Dedifferentiated amniotic fluid mesenchymal stem cell (primary cell): ENCODE data around the gene LIPT2.

Source experiments
- DNase-seq: peaks from one replicate; pipeline ENCODE4 v3.0.0-alpha.2; 2016; ENCODE audit errors: extremely low spot score

The LIPT2 gene

DNA sequence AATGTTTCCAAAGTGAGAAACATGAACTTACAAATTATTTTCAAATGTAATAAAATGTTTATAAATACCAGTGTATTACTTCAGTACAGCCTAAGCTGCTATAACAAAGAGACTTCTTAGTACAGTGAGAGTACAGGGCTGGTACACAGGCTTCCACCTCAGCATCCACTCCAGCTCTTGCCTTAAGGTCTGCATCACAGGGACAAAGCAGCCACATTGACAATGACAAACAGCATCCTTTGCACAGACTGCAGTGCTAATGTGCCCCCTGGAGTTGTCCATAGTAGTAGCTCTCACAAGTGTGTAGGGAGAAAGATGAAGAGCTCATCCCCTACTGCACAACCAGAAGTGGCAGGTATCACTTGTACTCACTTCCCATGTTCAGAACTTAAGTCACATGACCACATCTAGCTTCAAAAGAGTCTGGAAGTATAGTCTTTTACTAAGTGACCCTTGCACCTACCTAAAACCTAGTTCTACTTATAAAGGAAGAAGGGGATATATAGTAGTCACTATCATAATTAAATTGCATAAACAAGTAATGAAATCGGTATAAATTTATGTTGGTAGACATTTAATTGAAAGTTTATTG, 10.7 kb upstream of the LIPT2 start:
- DNase-seq = no peak

DNA sequence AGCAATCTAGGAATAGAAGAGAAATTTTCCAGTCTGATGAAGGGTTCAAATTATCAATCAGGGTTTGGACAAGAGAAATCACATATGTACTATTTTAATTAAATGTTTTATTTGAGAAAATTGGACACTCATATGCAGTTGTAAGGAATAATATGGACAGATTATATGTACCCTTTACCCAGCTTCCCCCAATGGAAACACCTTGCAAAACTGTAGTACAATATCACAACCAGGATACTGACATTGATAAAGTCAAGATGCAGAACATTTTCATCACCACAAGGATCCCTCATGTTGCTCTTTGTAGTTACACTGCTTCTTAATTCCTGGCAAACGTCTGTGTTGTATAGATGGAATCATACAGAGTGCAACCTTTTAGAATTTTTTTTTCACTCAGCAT, 1.4 kb upstream of the LIPT2 start:
- DNase-seq = no peak

DNA sequence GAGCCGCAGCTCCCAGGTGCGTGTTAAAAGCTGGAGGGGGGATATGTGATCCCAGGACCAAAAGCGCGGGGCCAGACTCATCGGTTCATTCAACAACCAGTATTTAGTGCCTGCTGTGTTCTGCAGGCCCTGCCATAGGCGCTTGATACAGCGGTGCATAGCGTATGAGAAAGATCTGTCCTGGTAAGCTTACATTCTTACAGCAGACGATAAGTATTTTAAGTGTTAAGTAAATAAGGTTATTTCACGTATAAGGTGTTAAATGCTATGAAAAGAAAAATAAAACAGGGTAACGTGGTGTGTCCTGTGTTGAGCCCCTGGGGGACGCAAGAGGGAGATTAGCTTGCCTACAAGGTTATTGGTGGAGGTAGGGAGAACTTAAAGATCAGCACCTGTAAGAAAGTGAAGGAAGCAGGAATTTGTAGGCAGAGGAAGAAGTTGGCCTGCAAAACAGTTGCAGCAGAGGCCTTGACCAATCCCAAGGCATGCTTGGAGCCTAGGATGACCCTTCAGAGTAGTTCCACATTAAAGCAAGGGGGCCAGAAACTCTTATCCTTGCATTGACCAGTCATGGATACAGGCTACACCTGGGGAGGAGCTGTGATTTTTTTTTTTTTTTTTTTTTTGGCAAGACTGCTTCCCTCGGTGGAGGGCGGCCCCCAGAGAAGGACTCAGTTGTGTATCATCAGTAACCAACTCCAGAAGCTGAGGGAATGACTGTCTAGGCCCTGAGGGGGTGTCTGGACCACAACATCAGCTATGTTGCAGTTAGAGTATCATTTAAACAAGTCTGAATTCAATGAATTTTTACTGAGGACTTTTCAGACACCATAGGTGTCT, 487 bp upstream of the LIPT2 start:
- peak; percentile 66 for DNase-seq

DNA sequence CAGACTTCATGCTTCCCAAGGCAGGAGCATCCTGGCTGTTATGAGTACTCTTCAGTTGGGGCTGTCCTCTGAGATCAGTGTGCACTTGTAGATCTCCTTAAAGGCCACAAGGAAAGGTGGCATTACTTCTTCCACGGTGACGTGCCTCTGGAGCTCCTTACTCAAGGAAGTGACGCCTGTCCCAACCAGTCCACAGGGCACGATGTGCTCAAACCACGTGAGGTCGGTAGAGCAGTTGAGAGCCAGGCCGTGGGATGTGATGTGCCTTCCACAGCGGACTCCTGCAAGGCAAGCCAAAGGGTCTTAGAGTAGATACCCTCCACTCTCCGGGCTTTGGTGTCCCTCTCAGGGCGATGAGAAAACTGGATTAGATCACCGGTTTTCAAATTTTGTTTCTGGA, 1.4 kb downstream of the LIPT2 start:
- no peak for DNase-seq

DNA sequence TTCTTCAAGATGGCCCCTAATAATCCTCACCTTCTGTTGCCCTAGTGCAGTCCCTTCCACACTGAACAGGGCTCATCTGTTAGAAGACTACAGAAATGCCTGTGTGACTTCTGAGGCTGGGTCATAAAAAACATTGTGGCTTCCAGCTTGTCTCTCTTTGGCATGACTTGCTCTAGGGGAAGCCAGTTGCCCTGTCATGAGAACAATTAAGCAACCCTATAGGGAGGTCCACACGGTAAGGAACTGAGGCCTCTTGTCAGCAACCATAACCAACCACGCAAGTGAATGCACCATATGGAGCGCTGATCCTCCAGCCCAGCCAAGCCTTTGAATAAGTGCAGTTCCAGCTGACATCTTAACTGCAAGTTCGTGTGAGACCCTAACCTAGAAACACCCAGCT, 2.6 kb downstream of the LIPT2 start:
- no peak for DNase-seq

DNA sequence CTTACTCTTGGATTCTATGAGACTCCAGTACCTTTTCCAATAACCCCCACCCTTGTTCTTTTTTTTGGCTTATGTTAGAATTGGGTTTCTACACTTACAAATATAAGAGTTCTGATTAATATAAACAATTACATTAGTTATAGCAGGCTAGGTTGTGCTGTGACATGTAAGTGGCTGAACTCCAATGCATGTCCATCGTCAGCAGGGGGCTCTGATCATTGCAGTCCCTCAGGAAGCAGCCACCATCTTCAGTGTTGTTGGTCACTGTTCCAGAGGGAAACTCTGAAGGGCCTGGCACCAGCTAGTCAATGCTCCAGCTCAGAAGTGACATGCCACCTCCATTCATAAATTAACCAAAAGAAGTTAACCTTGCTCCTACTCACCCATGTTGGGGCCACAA, 5.6 kb downstream of the LIPT2 start:
- no peak for DNase-seq

DNA sequence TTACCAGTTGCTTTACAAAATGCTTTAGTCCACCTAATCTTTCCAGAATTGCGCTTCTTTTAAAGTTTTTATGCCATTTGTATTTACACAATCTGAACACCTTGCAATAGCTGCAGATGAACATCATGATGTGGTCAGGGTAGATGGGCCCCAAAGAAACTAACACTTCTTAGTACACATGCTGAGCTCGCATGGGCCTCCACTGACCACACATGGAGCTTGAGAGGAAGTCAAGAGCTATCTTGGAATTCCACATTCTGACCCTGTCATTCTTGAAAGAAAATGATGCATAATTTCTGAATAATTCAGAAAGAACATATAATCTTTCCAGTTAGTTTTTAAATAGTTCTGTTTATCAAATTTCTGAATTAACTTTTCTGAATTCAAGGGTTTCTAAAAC, 7.7 kb downstream of the LIPT2 start:
- no peak for DNase-seq

DNA sequence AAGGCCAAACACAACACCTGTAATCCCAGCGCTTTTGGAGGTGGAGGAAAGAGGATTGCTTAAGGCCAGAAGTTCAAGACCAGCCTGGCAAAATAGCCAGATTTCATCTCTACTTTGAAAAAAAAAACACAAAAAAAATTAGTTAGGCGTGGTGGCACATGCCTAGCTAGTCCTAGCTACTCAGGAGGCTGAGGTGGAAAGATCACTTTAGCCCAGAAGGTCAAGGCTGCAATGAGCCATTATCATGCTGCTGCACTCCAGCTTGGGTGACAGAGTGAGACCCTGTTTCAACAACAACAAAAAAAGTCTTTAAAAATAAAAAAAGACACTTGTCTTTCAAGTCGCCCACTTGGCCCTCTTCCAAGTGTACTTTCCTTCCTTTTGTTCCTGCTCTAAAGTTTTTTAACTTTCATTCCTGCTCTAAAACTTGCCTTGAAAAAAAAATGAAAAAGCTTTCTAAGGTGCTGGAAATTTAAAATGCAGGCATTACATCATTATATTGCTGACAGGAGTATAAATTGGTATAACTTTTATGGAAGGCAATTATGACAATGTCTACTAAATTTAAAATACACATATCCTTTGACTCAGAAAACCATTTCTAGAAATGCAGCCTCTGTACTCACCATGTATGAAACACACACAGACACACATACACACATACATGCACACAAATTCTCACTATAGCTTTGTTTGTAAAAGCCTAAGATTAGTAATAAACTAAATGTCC, 12.7 kb downstream of the LIPT2 start:
- DNase-seq = no peak

DNA sequence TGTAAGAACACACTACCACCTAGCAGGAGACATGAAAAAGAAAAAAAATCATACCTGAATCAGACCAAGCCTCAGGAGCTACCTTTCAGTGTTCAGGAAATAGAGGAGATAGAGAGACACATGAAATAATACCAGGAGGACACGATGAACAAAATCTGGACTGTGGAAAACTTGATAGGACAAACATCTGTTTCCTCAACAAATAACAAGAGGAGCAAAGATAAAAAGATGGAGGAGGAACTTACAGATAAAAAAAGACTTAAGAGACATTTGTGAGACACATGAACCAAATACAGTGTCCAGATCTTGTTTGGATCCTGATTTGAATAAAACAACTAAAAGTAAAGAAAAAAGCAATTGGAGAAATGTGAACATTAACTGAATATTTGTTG, 13.8 kb downstream of the LIPT2 start:
- no peak for DNase-seq

DNA sequence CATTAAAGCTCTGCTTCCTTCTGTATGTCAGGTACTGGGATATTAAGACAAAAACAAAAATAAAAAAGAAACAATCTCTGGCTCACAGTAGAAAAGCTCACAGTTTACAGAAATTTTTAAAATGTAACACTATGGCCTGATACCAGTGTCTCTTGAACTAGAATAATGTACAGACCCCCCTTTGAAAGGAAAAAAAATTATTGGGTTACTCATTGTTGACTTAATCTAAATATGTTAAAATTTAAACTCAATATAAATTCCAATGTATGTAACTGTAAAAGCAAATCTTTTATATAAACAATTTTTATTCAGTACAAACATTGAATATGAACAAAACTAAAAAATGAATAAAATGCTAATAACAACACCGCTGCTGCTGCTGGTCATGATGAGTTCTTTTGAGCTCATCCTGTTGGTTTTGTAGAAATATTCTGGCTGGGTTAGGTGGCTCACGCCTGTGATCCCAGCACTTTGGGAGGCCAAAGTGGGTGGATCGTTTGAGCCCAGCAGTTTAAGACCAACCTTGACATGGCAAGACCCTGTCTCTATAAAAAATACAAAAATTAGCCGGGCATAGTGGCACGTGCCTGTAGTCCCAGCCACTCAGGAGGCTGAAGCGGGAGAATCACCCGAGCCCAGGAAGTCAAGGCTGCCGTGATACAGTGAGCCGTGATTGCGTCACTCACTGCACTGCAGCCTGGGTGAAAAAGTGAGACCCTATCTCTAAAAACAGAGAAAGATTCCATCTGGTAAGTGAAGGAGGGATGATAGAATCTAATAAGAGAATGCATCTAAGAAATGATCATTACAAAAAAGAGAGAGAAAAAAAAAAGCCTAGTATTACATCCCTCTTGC, 14.4 kb downstream of the LIPT2 start:
- no peak for DNase-seq

DNA sequence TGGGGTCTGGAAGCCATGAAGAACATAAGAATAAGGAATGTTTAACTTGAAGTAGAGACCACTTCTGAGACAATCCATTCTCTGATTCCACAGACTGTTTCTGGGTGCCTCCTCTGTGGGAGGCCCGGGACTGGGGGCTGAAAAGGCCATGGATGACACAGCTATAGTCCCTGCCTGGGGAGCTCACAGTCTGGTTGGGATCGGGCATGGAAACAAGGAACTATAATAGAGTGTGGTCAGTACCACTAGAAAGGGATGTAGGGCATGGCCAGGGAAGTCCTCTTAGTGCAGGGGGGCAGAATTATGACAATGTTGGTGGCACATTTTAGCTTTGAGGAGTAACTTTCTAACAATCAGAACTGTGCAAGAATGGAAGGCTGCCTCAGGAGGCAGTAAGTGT, 17.0 kb downstream of the LIPT2 start:
- no peak for DNase-seq

DNA sequence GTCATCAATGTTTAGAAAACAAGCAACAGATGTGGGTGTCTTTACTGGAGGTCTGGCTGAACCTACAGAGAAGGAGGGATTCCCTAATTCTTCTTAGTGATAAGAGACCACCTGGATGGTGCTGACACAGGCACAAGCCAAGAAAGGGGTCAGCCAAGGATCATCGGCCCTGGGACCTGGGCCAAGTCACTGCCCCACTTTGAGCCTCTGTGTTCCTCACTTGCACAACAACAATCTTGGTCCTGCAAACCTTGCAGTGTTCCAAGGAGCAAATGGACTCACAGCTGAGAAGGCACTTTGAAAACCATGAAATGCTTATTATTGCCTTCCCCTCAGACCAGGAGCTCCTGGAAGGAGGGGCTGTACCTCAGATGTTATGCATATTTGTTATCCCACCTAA, 19.2 kb downstream of the LIPT2 start:
- no peak for DNase-seq

DNA sequence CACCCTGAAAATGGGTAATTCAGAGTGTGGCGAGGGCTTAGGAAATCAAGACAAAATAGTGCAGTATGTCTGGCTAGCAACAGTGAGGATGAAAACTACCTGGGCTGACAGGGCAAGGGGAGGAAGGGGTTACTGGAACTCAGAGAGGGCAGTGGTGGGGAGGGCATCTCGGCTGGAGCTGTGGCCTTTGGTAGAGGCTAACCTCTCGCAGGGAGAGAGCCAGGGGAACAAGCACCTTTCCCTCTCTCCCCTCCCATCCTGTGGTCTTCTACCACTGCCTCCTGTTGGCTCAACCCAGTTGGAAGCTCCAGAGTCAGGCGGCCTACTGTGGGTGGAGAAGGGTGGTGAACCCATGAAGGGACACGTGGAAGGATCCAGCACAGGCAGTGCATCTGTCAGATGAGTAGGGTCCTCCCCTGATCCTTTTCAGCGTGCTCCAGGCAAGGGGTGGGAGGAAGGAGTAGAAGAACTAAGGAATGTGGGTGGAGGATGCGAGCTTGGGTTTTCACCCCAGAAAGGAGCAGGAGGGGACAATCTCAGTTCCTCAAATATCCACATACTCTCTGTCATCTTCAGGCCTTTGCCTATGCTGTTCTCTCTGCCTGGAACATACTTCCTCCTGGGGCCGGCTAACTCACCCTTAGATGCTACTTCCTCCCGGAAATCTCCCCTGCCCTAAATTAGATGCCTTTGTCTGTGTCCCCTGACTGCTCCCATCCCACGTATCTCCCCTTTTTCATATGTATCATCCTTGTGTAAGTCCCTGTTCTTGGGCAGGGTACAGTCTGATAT, 19.9 kb downstream of the LIPT2 start:
- no peak for DNase-seq

DNA sequence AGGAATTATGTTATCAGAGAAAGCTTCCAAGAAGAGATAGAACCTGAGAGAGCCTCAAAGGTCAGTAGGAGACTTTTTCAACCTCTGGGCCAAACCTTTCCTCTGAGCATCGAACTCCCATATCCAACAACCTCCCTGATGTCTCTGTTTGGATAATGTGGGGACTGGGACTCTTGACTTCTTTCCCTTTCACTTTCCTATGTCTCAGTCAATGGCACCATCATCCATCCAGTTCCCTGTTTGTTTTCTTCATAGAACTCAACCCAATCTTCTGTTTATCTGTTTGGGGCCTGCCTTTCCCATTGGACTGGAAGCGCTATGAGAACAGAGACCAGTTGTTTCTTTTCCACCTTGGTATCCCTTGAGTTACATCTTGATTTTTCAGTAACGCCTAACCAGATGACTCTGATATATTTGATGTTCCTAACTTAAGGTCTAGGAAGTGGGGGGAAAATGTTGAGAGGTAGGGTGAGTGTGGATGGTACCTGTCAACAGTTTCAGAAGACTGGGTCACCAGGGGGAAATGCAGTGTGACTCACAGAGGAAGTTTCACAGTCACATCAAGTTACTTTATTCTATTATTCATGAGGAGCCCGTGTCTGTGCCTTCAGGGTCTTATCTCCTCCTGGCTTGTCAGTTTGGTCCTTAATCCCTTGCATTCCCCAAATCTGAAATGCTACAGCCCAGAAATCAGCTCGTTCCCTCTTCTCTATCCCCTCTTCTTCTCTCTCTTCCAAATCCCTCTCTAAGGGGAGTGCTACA, 21.7 kb downstream of the LIPT2 start:
- DNase-seq = no peak

DNA sequence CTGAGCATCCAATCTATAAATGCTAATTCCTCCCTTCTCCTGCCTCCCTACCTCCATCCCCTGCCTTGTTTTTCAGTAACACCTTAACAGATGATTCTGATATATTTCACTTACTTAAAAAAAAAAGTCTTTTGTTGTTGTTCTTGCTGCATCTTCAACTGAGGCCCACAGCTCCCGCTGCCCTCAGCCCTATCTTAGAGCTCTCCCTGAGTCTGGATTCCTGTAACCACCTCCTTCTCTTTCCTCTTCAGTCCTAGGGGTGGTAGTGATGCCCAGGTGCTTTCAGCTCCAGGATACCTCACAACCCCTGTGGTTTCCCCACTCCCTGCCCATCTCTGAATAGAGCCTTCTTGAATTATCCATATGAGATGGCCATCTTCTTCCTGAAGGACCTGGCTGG, 22.5 kb downstream of the LIPT2 start:
- no peak for DNase-seq

DNA sequence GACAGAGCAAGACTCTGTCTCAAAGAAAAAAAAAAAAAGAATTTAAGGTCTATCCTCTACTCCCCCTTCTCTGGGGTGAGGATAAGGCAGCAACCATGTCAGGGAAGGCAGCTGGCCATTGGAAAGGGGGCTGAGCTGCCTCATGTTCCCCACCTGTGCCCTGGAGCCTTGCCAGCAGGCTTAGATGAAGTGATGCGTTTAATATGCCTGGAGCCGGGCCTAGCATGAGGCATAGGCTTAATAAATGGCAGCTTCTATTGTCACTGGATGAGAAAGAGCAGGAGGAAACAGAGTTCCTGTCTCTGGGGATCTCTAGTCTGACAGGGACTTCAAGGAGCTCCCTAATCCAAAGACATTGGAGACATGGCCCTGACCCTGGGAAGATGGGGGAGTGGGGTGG, 23.0 kb downstream of the LIPT2 start:
- no peak for DNase-seq

DNA sequence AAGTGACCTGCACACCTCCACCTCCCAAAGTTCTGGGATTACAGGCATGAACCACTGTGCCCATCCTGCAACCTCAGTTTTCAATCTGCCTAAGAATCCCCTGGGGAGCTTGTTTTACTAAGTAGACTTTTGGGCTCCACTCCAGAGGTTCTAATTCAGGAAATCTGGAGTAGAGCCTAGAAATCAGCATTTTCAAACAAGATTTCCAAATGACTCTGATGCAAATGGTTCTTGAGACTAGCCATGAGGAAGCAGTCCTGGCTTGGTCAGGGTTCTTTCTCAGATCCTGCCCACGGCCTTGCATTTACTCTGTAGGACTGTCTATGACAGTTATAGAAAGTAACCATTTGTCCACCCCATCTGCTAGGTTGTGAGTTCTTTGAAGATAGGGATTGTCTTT, 24.6 kb downstream of the LIPT2 start:
- no peak for DNase-seq

DNA sequence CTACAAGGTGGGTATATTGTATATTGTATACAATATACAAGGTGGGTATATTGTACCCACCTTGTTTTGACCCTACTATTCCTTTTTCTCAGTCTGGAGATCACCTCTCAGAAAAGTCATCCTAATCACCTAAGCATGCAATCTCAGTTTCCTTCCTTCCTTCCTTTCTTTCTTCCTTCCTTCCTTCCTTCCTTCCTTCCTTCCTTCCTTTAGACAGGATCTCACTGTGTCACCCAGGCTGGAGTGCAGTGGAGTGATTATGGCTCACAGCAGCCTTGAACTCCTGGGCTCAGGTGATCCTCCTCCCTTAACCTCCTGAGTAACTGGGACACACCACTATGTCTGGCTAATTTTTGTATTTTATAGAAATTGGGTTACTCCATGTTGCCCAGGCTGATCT, 25.0 kb downstream of the LIPT2 start:
- no peak for DNase-seq

DNA sequence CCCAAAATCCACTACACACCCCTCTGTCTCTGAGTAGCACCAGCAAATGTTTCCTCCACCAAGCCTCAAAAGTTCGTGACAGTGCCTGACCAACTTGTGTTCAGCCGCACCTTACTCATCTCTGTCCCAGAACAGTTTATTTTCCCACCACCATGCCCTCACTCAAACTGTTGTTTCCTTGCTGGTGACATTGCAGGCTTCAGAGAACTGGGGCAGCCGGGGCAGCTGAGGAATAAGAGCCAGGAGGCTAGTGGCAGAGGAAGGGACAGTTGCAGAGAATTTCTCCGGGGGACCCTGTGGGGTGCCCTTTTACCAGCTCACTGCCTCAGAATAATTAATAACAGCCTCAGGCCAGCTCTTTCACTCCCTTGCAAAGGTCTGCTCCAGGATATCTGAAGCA, 25.5 kb downstream of the LIPT2 start:
- DNase-seq = no peak
